ENCODE measurements around the gene MCM6.

GRCh38 chr2:135913727-135914365 is 37.6 kb upstream of the MCM6 start:
- TF ChIP-seq CTCF (IDR thresholded peaks at IDR 0.05), result peak; percentile 38 to 78 (median 70)
- TF ChIP-seq POLR2A (IDR thresholded peaks at IDR 0.05), result no peak

Data from thyroid gland (tissue), 4 donors.